ELF-1 (cell line): ENCODE measurements around the gene CCDC30.
A peak's percentile ranks its signal among the peaks of the same experiment; 100 is the strongest.
"Not testable (repeated sequence)": the region's sequence is repeated elsewhere in the genome, so short reads cannot be mapped to it uniquely, and the experiment has no call there.

ENCODE experiments used
- DNase-seq: peaks from one replicate; pipeline ENCODE4 v3.0.0-alpha.2; 2016; ENCODE audit warnings: low read depth, low spot score

Gene CCDC30

GRCh38 chr1:42450061-42450460 lies 13.0 kb upstream of the CCDC30 start:
- no peak for DNase-seq

- DNase-seq = no peak
Observed at GRCh38 chr1:42453386-42453785, 9.7 kb upstream of the CCDC30 start.

- DNase-seq = no peak
Observed at GRCh38 chr1:42454403-42454802, 8.7 kb upstream of the CCDC30 start.

- peak; percentile 89 for DNase-seq
Observed at GRCh38 chr1:42456010-42456753, 6.9 kb upstream of the CCDC30 start, which contains the start of the genes PPCS and ZMYND12. Gene PPCS (plus strand): TSS chr1:42456543. CDS start chr1:42456566, 23 bp downstream. Gene ZMYND12 (minus strand): TSS chr1:42456022. CDS start chr1:42455997, 25 bp downstream.

- DNase-seq = peak; percentile 85
Observed at GRCh38 chr1:42456754-42457089, 6.4 kb upstream of the CCDC30 start.

- DNase-seq = no peak
Observed at GRCh38 chr1:42461196-42461595, 1.9 kb upstream of the CCDC30 start.

- DNase-seq = no peak
Observed at GRCh38 chr1:42463921-42464320, 835 bp downstream of the CCDC30 start.

- DNase-seq = no peak
Observed at GRCh38 chr1:42466030-42466429, 2.9 kb downstream of the CCDC30 start.

- no peak for DNase-seq
Observed at GRCh38 chr1:42469727-42470126, 6.6 kb downstream of the CCDC30 start.

- DNase-seq = no peak
Observed at GRCh38 chr1:42476605-42477004, 13.5 kb downstream of the CCDC30 start.

- not testable (repeated sequence) for DNase-seq
Observed at GRCh38 chr1:42477354-42477753, 14.3 kb downstream of the CCDC30 start.

GRCh38 chr1:42477775-42478174 lies 14.7 kb downstream of the CCDC30 start:
- DNase-seq = no peak

- peak; percentile 6 for DNase-seq
Observed at GRCh38 chr1:42479621-42480020, 16.5 kb downstream of the CCDC30 start.

GRCh38 chr1:42480921-42481320 lies 17.8 kb downstream of the CCDC30 start:
- no peak for DNase-seq

- DNase-seq = no peak
Observed at GRCh38 chr1:42482635-42483153, 19.6 kb downstream of the CCDC30 start.

- DNase-seq = peak; percentile 39
Observed at GRCh38 chr1:42484382-42484781, 21.3 kb downstream of the CCDC30 start.

- DNase-seq = no peak
Observed at GRCh38 chr1:42490237-42490636, 27.2 kb downstream of the CCDC30 start.

GRCh38 chr1:42502031-42502430 lies 38.9 kb downstream of the CCDC30 start:
- not testable (repeated sequence) for DNase-seq

- no peak for DNase-seq
Observed at GRCh38 chr1:42504535-42505128, 41.5 kb downstream of the CCDC30 start.

- no peak for DNase-seq
Observed at GRCh38 chr1:42506576-42506975, 43.5 kb downstream of the CCDC30 start.

- peak; percentile 35 for DNase-seq
Observed at GRCh38 chr1:42511581-42512155, 48.6 kb downstream of the CCDC30 start.

- DNase-seq = no peak
Observed at GRCh38 chr1:42518908-42519307, 55.8 kb downstream of the CCDC30 start.

- DNase-seq = no peak
Observed at GRCh38 chr1:42523171-42523570, 60.1 kb downstream of the CCDC30 start.
